ENCODE data around the gene WWTR1.

GRCh38 chr3:149579161-149579560 lies 78.7 kb downstream of the WWTR1 start:
- TF ChIP-seq GATA3 (IDR thresholded peaks at IDR 0.05; ENCODE audit: low read depth, low read length) (no peak), GATA2 (IDR thresholded peaks at IDR 0.05; ENCODE audit: low read depth, low read length) (no peak)
